Transverse colon (tissue), 3 donors: ENCODE results near the gene ZNF213.

Experiments used
- CTCF ChIP-seq, 5 experiments: fragments of 200-600 bp in 3 of 5; fragments of 450-650 bp in 2 of 5; sonication (generic) in 3 of 5; IDR thresholded peaks; 1 replicate in 2 of 5; 2 replicates in 3 of 5; pipeline ENCODE4 v1.5.1; 2016 to 2017; ENCODE audit warnings: antibody characterized with exemption in 5 of 5, inconsistent platforms in 3 of 5, mild to moderate bottlenecking in 2 of 5, moderate library complexity in 1 of 5
- POLR2A ChIP-seq: fragments of 450-650 bp; IDR thresholded peaks from one replicate; pipeline ENCODE4 v1.6.1; 2016; ENCODE audit warnings: antibody characterized with exemption, mild to moderate bottlenecking, moderate library complexity

GRCh38 chr16:3141781-3142311, 7.0 kb downstream of the ZNF213 start:
- TF ChIP-seq CTCF (IDR thresholded peaks at IDR 0.05), result no peak
- no peak for TF ChIP-seq POLR2A
